Psoas muscle (tissue), 8 donors: ENCODE results near the gene ATF6. TPM values are rescaled to one million over a fixed set of nuclear protein-coding genes. Genes with fewer than 3 reads are reported as not detected.

Experiments
- ATAC-seq, 4 donors: fragments of 200-7000 bp; cut with Tn5 transposase; one replicate each; pipeline ENCODE4 v1.9.1; 2020; ENCODE audit warnings: moderate library complexity in 3 of 4, mild to moderate bottlenecking in 2 of 4
- DNase-seq, 2 donors: peaks; one replicate each; pipeline ENCODE4 v3.0.0-alpha.2; 2020
- H3K27ac ChIP-seq: fragments of 200-600 bp; one replicate; pipeline ENCODE4 v1.8.0; 2022
- H3K27me3 ChIP-seq, 3 donors: fragments of 200-600 bp in 1 of 3; one replicate each; pipeline versions ENCODE4 v1.6.1 to v1.8.0; 2013 to 2022; ENCODE audit warnings: low read length in 2 of 3, mild to moderate bottlenecking in 2 of 3, moderate library complexity in 1 of 3; ENCODE audit not compliant: insufficient read depth in 3 of 3
- H3K36me3 ChIP-seq, 2 donors: fragments of 200-600 bp in 1 of 2; one replicate each; pipeline versions ENCODE4 v1.6.1 to v1.8.0; 2013 to 2022; ENCODE audit warnings: low read depth in 1 of 2, mild to moderate bottlenecking in 1 of 2, moderate library complexity in 1 of 2; ENCODE audit not compliant: insufficient read depth in 1 of 2
- H3K4me1 ChIP-seq: fragments of 200-600 bp; one replicate; pipeline ENCODE4 v1.8.0; 2022
- H3K4me3 ChIP-seq: fragments of 200-600 bp; one replicate; pipeline ENCODE4 v1.8.0; 2022; ENCODE audit warnings: mild to moderate bottlenecking
- H3K9me3 ChIP-seq: fragments of 200-600 bp; one replicate; pipeline ENCODE4 v1.8.0; 2022
- WGBS, 3 donors: extraction: QIAGEN DNeasy Blood & Tissue Kit; methylation state at CpG; one replicate each; pipeline versions ENCODE4 v1.1.6 to v1.1.7; 2013; 5-methylcytosine and 5-hydroxymethylcytosine counted together
- intact Hi-C, 2 donors: fragments of 100-400 bp; cut with DNase I; formaldehyde crosslinking; loops; one replicate each; pipeline versions ENCODE4 v1.11.0 to v1.14.2; 2022
- polyA plus RNA-seq, 3 donors: library from polyadenylated mRNA; stranded (reverse); fragments of 200-250 nt; gene quantifications; one replicate each; pipeline ENCODE4 v1.2.3, GENCODE V29; 2013
- total RNA-seq, 4 donors: library from RNA; stranded (reverse); fragmentation: NEBNext Ultra II Directional in 2 of 4; extraction: Animal tissue kit (Norgen Biotek cat#: 25700) in 2 of 4; gene quantifications; one replicate each; pipeline versions ENCODE4 v1.2.1 to v1.2.4, GENCODE V29; 2021 to 2023
- TF ChIP-seq, protein P1 (sequence below): fragments of 200-600 bp; IDR thresholded peaks from one replicate; pipeline ENCODE4 v1.8.0; 2022; ENCODE audit warnings: antibody characterized with exemption
- donor health status: healthy with polysubstance abuse.
- donor health status: DM: no; HTN: no; CAD: no; lungs with moderate emphysema.
- donor health status: Bipolar disorder and iron deficiency.
- donor health status: healthy.
- donor health status: DM: yes; HTN: yes; CAD: no.
- donor health status: DM: no; HTN: no; CAD: no.
- donor health status: DM: no; HTN: no; CAD: no.
- donor health status: DM: yes; HTN: yes; CAD: no.

Gene ATF6
- total and polyA plus RNA-seq, 7 donors, result 6.4 to 17.1 (median 11.0) TPM

DNA sequence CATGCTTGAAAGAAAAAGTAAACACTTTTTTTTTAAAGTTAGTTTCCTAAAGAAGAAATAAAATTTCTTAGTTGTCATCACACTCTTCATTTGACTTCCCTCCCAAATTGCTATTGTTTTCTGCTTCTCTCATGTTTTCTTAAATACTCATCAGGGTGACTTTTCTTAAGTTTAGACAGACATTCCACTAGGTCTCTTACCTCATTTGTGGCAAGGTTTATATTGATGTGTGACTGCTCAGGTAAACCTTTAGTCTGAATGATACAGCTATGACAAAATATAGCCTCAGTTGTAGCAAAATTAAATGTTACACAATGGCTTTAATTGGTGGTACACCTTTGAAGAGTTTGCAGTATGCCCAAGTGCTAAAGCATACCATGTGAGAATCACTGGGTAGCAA is 78.6 kb downstream of the ATF6 start:
- H3K27ac ChIP-seq, result no peak overlapping the region

DNA sequence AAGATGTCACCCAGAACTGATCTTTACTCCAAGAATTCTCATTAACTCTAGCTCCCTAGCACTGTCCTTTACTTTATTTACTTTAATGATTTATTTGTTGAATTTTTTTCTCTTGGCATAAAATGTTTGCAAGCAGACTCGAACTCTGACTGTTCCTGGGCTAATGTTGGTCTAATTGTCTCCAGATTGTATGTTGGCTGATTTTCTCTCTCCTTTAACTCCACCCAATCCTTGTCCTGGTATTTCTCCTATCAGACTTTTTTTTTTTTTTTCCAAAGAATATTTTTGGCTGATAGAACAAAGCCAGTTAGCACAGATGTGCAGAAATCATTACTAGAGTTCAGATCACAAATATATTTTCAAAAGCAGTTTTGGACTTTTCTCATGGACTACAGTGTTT is 82.6 kb downstream of the ATF6 start:
- 53 to 67% (median 59%) methylated on average over 1 of the region's 1 CpG for WGBS, 3 donors
- no peak overlapping the region for H3K4me3 ChIP-seq
- H3K27ac ChIP-seq, result no peak overlapping the region
- ATAC-seq, result no peak
- no peaks in the 10 kb centered on the region for H3K27me3 ChIP-seq
- peaks cover 0 to 79% of the 10 kb centered on the region in 2 donors for H3K36me3 ChIP-seq
- DNase-seq, result no peak
- intact Hi-C loops, result no loop called here
- peaks cover 1% of the 10 kb centered on the region for H3K4me1 ChIP-seq
- H3K9me3 ChIP-seq, result no peaks in the 10 kb centered on the region
- TF ChIP-seq, protein P1, sequence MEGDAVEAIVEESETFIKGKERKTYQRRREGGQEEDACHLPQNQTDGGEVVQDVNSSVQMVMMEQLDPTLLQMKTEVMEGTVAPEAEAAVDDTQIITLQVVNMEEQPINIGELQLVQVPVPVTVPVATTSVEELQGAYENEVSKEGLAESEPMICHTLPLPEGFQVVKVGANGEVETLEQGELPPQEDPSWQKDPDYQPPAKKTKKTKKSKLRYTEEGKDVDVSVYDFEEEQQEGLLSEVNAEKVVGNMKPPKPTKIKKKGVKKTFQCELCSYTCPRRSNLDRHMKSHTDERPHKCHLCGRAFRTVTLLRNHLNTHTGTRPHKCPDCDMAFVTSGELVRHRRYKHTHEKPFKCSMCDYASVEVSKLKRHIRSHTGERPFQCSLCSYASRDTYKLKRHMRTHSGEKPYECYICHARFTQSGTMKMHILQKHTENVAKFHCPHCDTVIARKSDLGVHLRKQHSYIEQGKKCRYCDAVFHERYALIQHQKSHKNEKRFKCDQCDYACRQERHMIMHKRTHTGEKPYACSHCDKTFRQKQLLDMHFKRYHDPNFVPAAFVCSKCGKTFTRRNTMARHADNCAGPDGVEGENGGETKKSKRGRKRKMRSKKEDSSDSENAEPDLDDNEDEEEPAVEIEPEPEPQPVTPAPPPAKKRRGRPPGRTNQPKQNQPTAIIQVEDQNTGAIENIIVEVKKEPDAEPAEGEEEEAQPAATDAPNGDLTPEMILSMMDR, result no peak

More for the DNA sequence above, 78.6 kb downstream of the ATF6 start:
- Histone ChIP-seq H3K4me3 (no peak overlapping the region), H3K4me1 (peaks cover 7% of the 10 kb centered on the region), H3K36me3 (peaks cover 0 to 42% of the 10 kb centered on the region in 2 donors), H3K27me3 (no peaks in the 10 kb centered on the region), H3K9me3 (no peaks in the 10 kb centered on the region)
- no peak for ATAC-seq
- intact Hi-C loops, result no loop called here
- no peak for DNase-seq
- TF ChIP-seq, protein P1, result no peak

DNA sequence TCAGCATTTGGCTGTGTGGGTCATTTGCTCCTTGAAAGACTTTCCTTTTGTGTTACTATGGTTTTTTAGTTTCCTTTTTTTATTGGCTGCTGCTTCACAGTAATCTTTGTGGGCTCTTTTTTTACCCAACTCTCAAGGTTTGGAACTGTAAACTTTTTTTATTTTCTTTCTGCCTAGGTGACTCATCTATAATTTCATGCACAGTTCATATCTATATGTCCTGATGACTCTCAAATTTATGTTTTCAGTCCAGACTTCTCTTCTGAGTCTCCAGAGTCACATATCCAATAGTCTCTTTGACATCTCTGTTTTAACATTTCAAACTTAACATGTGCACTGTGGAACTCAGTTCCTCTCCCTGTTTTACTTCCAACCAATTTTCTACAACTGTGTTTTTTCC is 83.4 kb downstream of the ATF6 start:
- no peak overlapping the region for H3K27ac ChIP-seq
- H3K36me3 ChIP-seq, result peaks cover 4 to 86% of the 10 kb centered on the region in 2 donors
- ATAC-seq, result no peak
- TF ChIP-seq, protein P1, result no peak
- H3K4me3 ChIP-seq, result no peak overlapping the region
- no peaks in the 10 kb centered on the region for H3K4me1 ChIP-seq
- DNase-seq, result no peak
- H3K9me3 ChIP-seq, result no peaks in the 10 kb centered on the region
- intact Hi-C loops, result no loop called here
- no peaks in the 10 kb centered on the region for H3K27me3 ChIP-seq

DNA sequence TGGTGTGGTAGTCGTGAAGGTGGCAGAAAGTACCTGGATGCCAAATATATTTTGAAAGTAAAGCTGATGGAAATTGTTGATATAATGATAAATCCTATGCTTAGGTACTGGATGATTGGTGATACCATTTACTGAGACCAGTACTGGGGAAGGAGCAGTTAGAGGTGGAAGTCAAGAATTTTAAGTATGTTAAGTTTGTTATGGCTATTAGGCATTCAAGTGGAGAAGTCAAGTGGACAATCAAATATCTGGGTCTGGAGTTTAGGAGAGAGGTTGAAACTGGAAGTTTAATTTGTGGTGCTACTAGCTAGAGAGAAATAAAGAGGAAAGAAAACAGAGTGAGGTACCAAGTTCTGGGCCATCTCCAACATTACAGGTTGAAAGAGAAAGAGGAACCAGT is 89.1 kb downstream of the ATF6 start:
- Histone ChIP-seq H3K4me1 (no peaks in the 10 kb centered on the region), H3K36me3 (peaks cover 4 to 60% of the 10 kb centered on the region in 2 donors), H3K27me3 (no peaks in the 10 kb centered on the region), H3K27ac (no peak overlapping the region), H3K9me3 (no peaks in the 10 kb centered on the region), H3K4me3 (no peak overlapping the region)
- TF ChIP-seq, protein P1, result no peak
- no peak for DNase-seq
- 91 to 96% (median 94%) methylated on average over 1 of the region's 1 CpG for WGBS, 3 donors
- intact Hi-C loops, result loop anchor here in 1 of 2 donors (5.0 kb wide), 2 partner anchors 33 to 63 kb away; no protein-coding TSS in a partner anchor
- no peak for ATAC-seq

DNA sequence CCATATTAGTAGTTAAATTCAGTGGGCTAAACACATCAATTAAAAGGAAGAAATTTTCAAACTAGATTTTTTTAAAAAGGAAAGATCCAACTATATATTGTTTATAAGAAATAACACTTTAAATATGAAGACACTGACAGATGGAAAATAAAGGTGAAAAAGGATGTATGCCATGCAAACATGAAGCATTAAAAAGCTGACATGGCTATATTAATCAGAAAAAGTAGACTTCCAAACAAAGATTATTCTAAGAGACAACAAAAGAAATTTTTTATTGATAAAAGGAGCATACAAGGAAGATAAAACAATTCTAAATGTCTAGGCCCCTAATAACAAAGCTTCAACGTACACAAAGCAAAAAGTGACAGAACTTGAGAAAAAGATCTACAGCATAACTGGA is 92.2 kb downstream of the ATF6 start:
- WGBS, 3 donors, result 95 to 97% (median 95%) methylated on average over 1 of the region's 1 CpG
- no peak overlapping the region for H3K4me3 ChIP-seq
- no peaks in the 10 kb centered on the region for H3K27me3 ChIP-seq
- TF ChIP-seq, protein P1, result no peak
- no peak overlapping the region for H3K27ac ChIP-seq
- DNase-seq (no peak), ATAC-seq (no peak)
- intact Hi-C loops, result loop anchor here in 1 of 2 donors (5.0 kb wide), 2 partner anchors 36 to 66 kb away; no protein-coding TSS in a partner anchor
- peaks cover 4 to 58% of the 10 kb centered on the region in 2 donors for H3K36me3 ChIP-seq
- no peaks in the 10 kb centered on the region for H3K4me1 ChIP-seq
- H3K9me3 ChIP-seq, result no peaks in the 10 kb centered on the region
